DMS79 treated with DMSO at 0.1 percent for 48 hours (cell line): ENCODE data around the gene RND2.

ENCODE experiments used
- DNase-seq: peaks from one replicate; lab custom pipeline; 2025; lab: John Stamatoyannopoulos, UW

Gene RND2

DNA sequence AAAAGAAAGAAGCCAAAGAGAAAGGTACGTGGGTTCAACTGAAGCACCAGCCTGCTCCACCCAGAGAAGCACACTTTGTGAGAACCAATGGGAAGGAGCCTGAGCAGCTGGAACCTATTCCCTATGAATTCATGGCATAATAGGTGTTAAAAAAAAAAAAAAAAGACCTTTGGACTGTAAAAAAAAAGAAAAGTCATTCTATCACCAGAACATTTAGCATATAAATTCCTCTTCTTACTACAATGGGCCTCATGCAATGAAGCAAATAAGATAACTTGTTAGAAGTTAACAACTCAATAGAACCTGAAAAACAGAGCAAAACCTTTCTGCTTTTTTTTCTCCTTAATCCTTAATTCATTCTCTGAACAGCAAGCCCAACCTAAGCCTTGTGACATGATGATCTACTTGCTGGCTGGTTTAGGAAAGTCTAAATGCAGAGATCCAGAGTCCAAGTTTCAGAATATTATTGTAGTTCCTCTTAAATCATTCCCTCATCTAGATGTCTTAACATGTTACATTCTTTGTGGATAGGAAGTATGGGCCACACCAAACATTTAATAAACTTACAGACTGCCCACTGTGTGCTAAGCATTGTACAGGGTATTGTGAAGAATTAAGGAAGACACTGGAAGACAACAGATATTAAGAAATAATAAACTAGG, 54.7 kb downstream of the RND2 start:
- no peak for DNase-seq
